ENCODE measurements around the gene FAT4. TPM values are rescaled to one million over a fixed set of nuclear protein-coding genes. Genes with fewer than 3 reads are reported as not detected.

FAT4 gene
- total RNA-seq, 1 experiment from 2014 or later = not detected

GRCh38 chr4:125316401-125316790 lies 1.6 kb downstream of the FAT4 start:
- DNase-seq (ENCODE audit: low spot score) = no peak

GRCh38 chr4:125316791-125317524 lies 2.2 kb downstream of the FAT4 start:
- no peak for DNase-seq (ENCODE audit: low spot score)

GRCh38 chr4:125317525-125317877 lies 2.7 kb downstream of the FAT4 start:
- DNase-seq (ENCODE audit: low spot score) = no peak

GRCh38 chr4:125319311-125319710 lies 4.6 kb downstream of the FAT4 start:
- DNase-seq (ENCODE audit: low spot score) = no peak

- DNase-seq (ENCODE audit: low spot score) = no peak
These were observed 7.1 kb downstream of the FAT4 start for GRCh38 chr4:125321709-125322365.

- no peak for DNase-seq (ENCODE audit: low spot score)
These were observed 7.6 kb downstream of the FAT4 start for GRCh38 chr4:125322366-125322730.

- no peak for DNase-seq (ENCODE audit: low spot score)
These were observed 8.9 kb downstream of the FAT4 start for GRCh38 chr4:125323654-125324053.

- DNase-seq (ENCODE audit: low spot score) = no peak
These were observed 11.0 kb downstream of the FAT4 start for GRCh38 chr4:125325733-125326132.

GRCh38 chr4:125331116-125331515 lies 16.4 kb downstream of the FAT4 start:
- DNase-seq (ENCODE audit: low spot score) = no peak

- no peak for DNase-seq (ENCODE audit: low spot score)
These were observed 20.2 kb downstream of the FAT4 start for GRCh38 chr4:125334926-125335325.

- no peak for DNase-seq (ENCODE audit: low spot score)
These were observed 24.1 kb downstream of the FAT4 start for GRCh38 chr4:125338814-125339213.

GRCh38 chr4:125344198-125344597 lies 29.4 kb downstream of the FAT4 start:
- DNase-seq (ENCODE audit: low spot score) = no peak

- no peak for DNase-seq (ENCODE audit: low spot score)
These were observed 31.9 kb downstream of the FAT4 start for GRCh38 chr4:125346616-125347015.

- no peak for DNase-seq (ENCODE audit: low spot score)
These were observed 35.8 kb downstream of the FAT4 start for GRCh38 chr4:125350470-125351135.

- no peak for DNase-seq (ENCODE audit: low spot score)
These were observed 37.8 kb downstream of the FAT4 start for GRCh38 chr4:125352521-125352920.

- no peak for DNase-seq (ENCODE audit: low spot score)
These were observed 38.4 kb downstream of the FAT4 start for GRCh38 chr4:125353131-125353530.

GRCh38 chr4:125355791-125356190 lies 41.0 kb downstream of the FAT4 start:
- DNase-seq (ENCODE audit: low spot score) = no peak

- no peak for DNase-seq (ENCODE audit: low spot score)
These were observed 42.9 kb downstream of the FAT4 start for GRCh38 chr4:125357675-125358074.

GRCh38 chr4:125358453-125358852 lies 43.7 kb downstream of the FAT4 start:
- no peak for DNase-seq (ENCODE audit: low spot score)

GRCh38 chr4:125359363-125359762 lies 44.6 kb downstream of the FAT4 start:
- no peak for DNase-seq (ENCODE audit: low spot score)

- DNase-seq (ENCODE audit: low spot score) = no peak
These were observed 45.3 kb downstream of the FAT4 start for GRCh38 chr4:125359960-125360634.

- no peak for DNase-seq (ENCODE audit: low spot score)
These were observed 46.0 kb downstream of the FAT4 start for GRCh38 chr4:125360727-125361126.
